ENCODE measurements around the gene RTN3. TPM values are rescaled to one million over a fixed set of nuclear protein-coding genes. Genes with fewer than 3 reads are reported as not detected.
"Not testable (repeated sequence)": the region's sequence is repeated elsewhere in the genome, so short reads cannot be mapped to it uniquely, and the experiment has no call there.

Gene RTN3
- total RNA-seq, 1 donor = 70.0 TPM

- TF ChIP-seq CTCF (IDR thresholded peaks at IDR 0.05; ENCODE audit: insufficient read depth, low read depth, low read length) = no peak
- no peak for DNase-seq (ENCODE audit: low read depth)
- H3K4me3 ChIP-seq (ENCODE audit: low read depth, low read length) = peak overlapping the region; percentile 87
Observed at GRCh38 chr11:63769714-63770455, 88.6 kb downstream of the RTN3 start.

- DNase-seq (ENCODE audit: low read depth) = peak; percentile 32
- no peak for TF ChIP-seq CTCF (IDR thresholded peaks at IDR 0.05; ENCODE audit: insufficient read depth, low read depth, low read length)
- H3K4me3 ChIP-seq (ENCODE audit: low read depth, low read length) = no peak overlapping the region
Observed at GRCh38 chr11:63770763-63771162, 89.5 kb downstream of the RTN3 start.

- H3K4me3 ChIP-seq (ENCODE audit: low read depth, low read length); DNase-seq (ENCODE audit: low read depth): not testable (repeated sequence)
Observed at GRCh38 chr11:63771741-63772318, 90.5 kb downstream of the RTN3 start.

GRCh38 chr11:63775191-63775590 is 93.9 kb downstream of the RTN3 start:
- no peak for TF ChIP-seq CTCF (IDR thresholded peaks at IDR 0.05; ENCODE audit: insufficient read depth, low read depth, low read length)
- DNase-seq (ENCODE audit: low read depth) = no peak
- no peak overlapping the region for H3K4me3 ChIP-seq (ENCODE audit: low read depth, low read length)

GRCh38 chr11:63779039-63779438 is 97.7 kb downstream of the RTN3 start:
- peak; percentile 74 for DNase-seq (ENCODE audit: low read depth)
- no peak overlapping the region for H3K4me3 ChIP-seq (ENCODE audit: low read depth, low read length)
- TF ChIP-seq CTCF (IDR thresholded peaks at IDR 0.05; ENCODE audit: insufficient read depth, low read depth, low read length) = no peak

- no peak for TF ChIP-seq CTCF (IDR thresholded peaks at IDR 0.05; ENCODE audit: insufficient read depth, low read depth, low read length)
- no peak for DNase-seq (ENCODE audit: low read depth)
- no peak overlapping the region for H3K4me3 ChIP-seq (ENCODE audit: low read depth, low read length)
Observed at GRCh38 chr11:63782749-63783148, 101.4 kb downstream of the RTN3 start.

GRCh38 chr11:63783925-63784592 is 102.8 kb downstream of the RTN3 start:
- no peak overlapping the region for H3K4me3 ChIP-seq (ENCODE audit: low read depth, low read length)
- DNase-seq (ENCODE audit: low read depth) = no peak
- no peak for TF ChIP-seq CTCF (IDR thresholded peaks at IDR 0.05; ENCODE audit: insufficient read depth, low read depth, low read length)

Data from fibroblast of villous mesenchyme (primary cell).